DMS 273 (cell line): ENCODE measurements around the gene BLTP3B.
"Not testable (repeated sequence)": the region's sequence is repeated elsewhere in the genome, so short reads cannot be mapped to it uniquely, and the experiment has no call there.

Source experiments
- DNase-seq: peaks from one replicate; lab custom pipeline; 2025; ENCODE audit not compliant: unreplicated experiment; lab: John Stamatoyannopoulos, UW

The BLTP3B gene, protein sequence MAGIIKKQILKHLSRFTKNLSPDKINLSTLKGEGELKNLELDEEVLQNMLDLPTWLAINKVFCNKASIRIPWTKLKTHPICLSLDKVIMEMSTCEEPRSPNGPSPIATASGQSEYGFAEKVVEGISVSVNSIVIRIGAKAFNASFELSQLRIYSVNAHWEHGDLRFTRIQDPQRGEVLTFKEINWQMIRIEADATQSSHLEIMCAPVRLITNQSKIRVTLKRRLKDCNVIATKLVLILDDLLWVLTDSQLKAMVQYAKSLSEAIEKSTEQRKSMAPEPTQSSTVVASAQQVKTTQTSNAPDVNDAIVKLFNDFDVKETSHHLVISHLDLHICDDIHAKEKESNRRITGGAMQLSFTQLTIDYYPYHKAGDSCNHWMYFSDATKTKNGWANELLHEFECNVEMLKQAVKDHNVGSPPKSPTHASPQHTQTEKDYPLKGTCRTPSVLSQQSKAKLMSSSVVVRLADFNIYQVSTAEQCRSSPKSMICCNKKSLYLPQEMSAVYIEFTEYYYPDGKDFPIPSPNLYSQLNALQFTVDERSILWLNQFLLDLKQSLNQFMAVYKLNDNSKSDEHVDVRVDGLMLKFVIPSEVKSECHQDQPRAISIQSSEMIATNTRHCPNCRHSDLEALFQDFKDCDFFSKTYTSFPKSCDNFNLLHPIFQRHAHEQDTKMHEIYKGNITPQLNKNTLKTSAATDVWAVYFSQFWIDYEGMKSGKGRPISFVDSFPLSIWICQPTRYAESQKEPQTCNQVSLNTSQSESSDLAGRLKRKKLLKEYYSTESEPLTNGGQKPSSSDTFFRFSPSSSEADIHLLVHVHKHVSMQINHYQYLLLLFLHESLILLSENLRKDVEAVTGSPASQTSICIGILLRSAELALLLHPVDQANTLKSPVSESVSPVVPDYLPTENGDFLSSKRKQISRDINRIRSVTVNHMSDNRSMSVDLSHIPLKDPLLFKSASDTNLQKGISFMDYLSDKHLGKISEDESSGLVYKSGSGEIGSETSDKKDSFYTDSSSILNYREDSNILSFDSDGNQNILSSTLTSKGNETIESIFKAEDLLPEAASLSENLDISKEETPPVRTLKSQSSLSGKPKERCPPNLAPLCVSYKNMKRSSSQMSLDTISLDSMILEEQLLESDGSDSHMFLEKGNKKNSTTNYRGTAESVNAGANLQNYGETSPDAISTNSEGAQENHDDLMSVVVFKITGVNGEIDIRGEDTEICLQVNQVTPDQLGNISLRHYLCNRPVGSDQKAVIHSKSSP (N-terminal part only)

GRCh38 chr12:100142851-100143559 lies at the start of gene BLTP3B:
Gene BLTP3B (minus strand): TSS chr12:100142874. CDS start chr12:100142635, 239 bp downstream.
- peak; percentile 87 for DNase-seq

GRCh38 chr12:100189636-100190394 lies 47.1 kb upstream of the BLTP3B start:
- DNase-seq, result no peak

DNA sequence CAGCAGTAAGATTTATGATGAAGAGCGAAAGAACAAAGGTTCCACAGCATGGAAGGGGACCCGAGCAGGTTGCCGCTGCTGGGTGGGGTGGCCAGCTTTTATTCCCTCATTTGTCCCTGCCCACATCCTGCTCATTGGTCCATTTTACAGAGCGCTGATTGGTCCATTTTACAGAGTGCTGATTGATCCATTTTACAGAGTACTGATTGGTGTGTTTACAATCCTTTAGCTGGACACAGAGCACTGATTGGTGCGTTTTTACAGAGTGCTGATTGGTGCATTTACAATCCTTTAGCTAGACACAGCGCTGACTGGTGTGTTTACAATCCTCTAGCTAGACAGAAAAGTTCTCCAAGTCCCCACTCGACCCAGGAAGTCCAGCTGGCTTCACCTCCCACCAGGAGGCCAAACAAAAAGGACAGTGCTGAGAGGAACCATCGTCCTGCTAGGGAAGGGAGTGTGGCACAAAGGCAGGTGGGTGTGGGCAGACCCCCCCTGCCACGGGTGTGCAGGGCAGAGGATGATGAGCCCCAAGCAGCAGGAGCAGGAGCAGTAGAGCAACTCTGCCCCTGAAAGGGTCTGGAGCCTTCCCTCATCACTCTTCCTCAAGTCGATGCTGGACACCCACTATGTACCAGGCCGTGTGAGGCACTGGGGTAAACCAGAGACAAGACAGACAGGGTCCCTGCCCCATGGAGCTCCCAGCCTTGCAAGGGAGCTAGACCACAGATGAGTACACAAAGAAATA lies 46.4 kb upstream of the BLTP3B start:
- DNase-seq, result not testable (repeated sequence)

- no peak for DNase-seq
Measured at GRCh38 chr12:100187857-100188519, 45.3 kb upstream of the BLTP3B start.

DNA sequence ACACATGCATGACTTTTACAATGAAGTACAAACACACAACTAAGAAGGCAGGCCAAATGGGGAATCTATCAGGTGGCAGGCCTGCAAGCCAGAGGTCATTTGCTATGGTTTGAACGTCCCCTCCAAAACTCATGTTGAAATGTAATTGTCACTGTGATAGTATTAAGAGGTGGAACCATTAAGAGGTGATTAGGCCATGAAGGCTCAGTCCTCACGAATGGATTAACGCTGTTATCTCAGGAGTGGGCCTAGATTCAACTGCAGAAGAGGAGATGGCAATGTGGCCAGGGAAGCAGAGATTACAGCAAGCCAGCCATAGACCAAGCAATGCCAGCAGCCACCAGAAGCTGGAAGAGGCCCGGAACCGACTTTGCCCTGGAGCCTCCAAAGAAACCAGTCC lies 44.4 kb upstream of the BLTP3B start:
- DNase-seq, result no peak

- no peak for DNase-seq
Measured at GRCh38 chr12:100186071-100186470, 43.4 kb upstream of the BLTP3B start.

GRCh38 chr12:100185361-100185894 lies 42.8 kb upstream of the BLTP3B start:
- DNase-seq, result no peak

DNA sequence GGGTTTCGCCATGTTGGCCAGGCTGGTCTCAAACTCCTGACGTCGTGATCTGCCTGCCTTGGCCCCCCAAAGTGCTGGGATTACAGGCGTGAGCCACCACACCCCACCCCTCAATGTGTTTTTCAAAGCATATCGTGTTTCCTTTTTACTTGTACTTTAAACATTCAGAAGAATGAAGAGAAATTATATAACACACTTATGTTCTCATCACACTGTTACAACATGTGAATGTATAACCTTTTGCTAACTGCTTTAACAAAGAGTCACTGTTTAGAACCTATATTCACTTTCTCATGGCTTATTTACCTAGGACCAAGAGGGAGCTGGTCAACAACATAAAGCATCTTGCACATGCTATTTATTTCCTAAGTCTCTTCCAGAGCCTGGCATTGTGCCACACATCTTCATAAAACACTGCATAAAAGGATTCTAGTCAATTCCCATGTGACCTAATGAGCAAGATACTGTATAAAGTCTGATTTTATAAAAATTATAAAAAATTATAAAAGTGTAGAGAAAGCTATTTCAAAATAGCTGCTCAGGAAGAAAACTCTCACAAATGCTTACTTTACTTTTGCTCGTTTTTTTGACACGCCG lies 42.0 kb upstream of the BLTP3B start:
- peak; percentile 15 for DNase-seq

- DNase-seq, result no peak
Measured at GRCh38 chr12:100179252-100179651, 36.6 kb upstream of the BLTP3B start.

- DNase-seq, result not testable (repeated sequence)
Measured at GRCh38 chr12:100176493-100176892, 33.8 kb upstream of the BLTP3B start.

GRCh38 chr12:100174495-100174894 lies 31.8 kb upstream of the BLTP3B start:
- DNase-seq, result no peak

GRCh38 chr12:100173111-100173510 lies 30.4 kb upstream of the BLTP3B start:
- DNase-seq, result no peak

DNA sequence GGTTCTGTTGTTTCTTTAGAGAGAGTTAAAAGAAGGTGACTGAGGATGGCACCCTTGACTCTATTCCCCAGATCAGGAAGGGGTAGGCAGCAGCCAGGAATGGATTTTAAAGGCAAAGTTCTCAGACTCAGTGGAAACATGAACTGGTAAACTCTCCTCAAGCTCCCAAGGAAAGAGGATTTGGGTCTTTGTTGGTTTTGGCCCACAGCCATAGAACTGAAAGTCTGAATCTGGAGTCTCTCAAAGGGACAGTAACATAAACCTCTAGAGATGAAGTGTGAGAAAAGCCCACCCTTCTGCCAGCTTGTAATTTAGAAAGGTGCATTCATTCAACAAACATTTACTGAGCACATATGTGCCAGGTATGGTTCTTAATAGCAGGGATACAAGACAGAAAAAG lies 28.6 kb upstream of the BLTP3B start:
- DNase-seq, result no peak

- DNase-seq, result no peak
Measured at GRCh38 chr12:100170313-100170858, 27.7 kb upstream of the BLTP3B start.

DNA sequence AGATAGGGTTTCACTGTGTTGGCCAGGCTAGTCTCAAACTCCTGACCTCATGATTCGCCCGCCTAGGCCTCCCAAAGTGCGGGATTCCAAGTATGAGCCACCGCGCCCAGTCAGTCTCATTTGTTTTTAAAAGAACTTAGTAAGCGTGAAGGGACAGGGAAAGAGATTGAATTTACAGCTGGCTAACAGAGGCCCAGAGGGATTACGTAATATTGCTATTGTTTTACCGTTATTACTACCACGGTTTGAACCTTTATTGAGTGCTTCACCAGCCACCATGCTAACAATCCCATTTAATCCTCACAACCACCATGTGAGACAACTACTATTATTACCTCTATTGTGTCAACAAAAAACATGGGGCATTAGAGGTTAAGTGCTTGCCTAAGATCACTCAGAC lies 26.7 kb upstream of the BLTP3B start:
- no peak for DNase-seq

DNA sequence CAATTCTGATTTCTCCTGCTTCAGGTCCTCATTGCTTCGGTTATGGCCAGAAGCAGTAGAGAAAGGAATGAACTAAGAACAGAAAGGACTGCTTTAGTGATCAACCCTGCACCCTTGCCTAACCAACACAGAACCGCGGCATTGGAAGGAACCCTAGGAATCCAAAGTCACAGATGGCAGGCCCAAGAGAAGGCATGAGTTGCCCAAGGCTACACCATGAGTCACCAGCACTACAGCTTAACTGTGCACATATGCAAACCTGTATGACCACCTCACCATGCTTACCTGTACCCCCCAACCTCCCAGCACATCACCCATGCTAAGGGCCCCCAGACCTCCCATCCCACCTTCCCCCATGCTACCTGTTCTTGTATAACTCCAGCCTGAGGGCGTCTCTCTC lies 25.9 kb upstream of the BLTP3B start:
- no peak for DNase-seq

GRCh38 chr12:100166232-100166631 lies 23.6 kb upstream of the BLTP3B start:
- DNase-seq, result no peak

DNA sequence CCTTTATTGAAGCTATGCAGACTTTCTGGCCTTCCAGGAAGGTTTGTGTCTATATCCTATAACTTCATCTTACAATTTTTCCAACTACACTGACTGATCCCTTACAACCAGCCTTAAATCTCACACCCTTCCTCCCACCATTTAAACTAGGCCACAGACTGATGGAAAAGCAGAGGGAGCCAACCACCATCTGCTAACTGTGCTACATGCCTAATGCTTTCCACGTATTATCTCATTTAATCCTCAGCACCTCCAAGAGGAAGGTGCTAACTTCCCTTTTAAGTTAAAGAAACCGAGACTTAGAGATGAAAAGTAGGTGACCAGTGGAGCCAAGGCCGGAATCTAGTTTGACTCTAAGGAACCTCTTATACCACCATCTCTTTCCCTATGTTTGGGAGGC lies 22.7 kb upstream of the BLTP3B start:
- DNase-seq, result no peak
